A673 (cell line): ENCODE results near the gene PHF21B. TPM values are rescaled to one million over a fixed set of nuclear protein-coding genes. Genes with fewer than 3 reads are reported as not detected.

Experiments used
- BruUV-seq: library from RNA; stranded (reverse); fragments of 400-500 nt; replicated peaks from 2 replicates; lab custom pipeline; 2021; lab: Mats Ljungman, UMichigan
- CTCF ChIA-PET: fragments of 300-600 bp; sonication (Branson Sonifier 250); formaldehyde crosslinking; loops from one replicate; lab custom pipeline; 2022; ENCODE audit warnings: antibody characterized with exemption; lab: Charles Lee
- POLR2A ChIA-PET: fragments of 300-600 bp; sonication (Branson Sonifier 250); formaldehyde crosslinking; loops from one replicate; lab custom pipeline; 2022; ENCODE audit warnings: antibody characterized with exemption; ENCODE audit not compliant: low non-redundant PET; lab: Charles Lee
- DNase-seq: peaks from one replicate; pipeline ENCODE4 v3.0.0-alpha.2; 2015; ENCODE audit warnings: low spot score
- H3K27ac ChIP-seq: fragments of 200-600 bp; sonication (generic); 2 replicates; pipeline ENCODE4 v1.5.1; 2016; ENCODE audit warnings: mixed run types, low read depth, mild to moderate bottlenecking, mixed read lengths, antibody characterized with exemption, low read length; ENCODE audit not compliant: poor library complexity, severe bottlenecking
- H3K27me3 ChIP-seq: fragments of 200-600 bp; sonication (generic); replicated peaks from 2 replicates; pipeline ENCODE4 v1.6.1; 2017; ENCODE audit warnings: mixed run types, low read depth, mild to moderate bottlenecking, mixed read lengths, antibody characterized with exemption, low read length; ENCODE audit not compliant: insufficient read depth, poor library complexity
- H3K36me3 ChIP-seq: fragments of 200-600 bp; sonication (generic); 2 replicates; pipeline ENCODE4 v1.6.1; 2016; ENCODE audit warnings: mixed run types, mild to moderate bottlenecking, mixed read lengths, antibody characterized with exemption, low read length; ENCODE audit not compliant: insufficient read depth, poor library complexity, severe bottlenecking
- H3K4me1 ChIP-seq: fragments of 200-600 bp; sonication (generic); 2 replicates; pipeline ENCODE4 v1.6.1; 2017; ENCODE audit warnings: mixed run types, mild to moderate bottlenecking, mixed read lengths, antibody characterized with exemption, low read length; ENCODE audit not compliant: insufficient read depth, poor library complexity, severe bottlenecking
- H3K4me3 ChIP-seq: fragments of 200-600 bp; sonication (generic); 2 replicates; pipeline ENCODE4 v1.5.1; 2016; ENCODE audit warnings: low read depth, mixed run types, mild to moderate bottlenecking, mixed read lengths, low read length; ENCODE audit not compliant: poor library complexity, severe bottlenecking
- H3K9me3 ChIP-seq: fragments of 200-600 bp; sonication (generic); 2 replicates; pipeline ENCODE4 v1.6.1; 2016; ENCODE audit warnings: mixed run types, low read depth, mild to moderate bottlenecking, mixed read lengths, antibody characterized with exemption, low read length; ENCODE audit not compliant: poor library complexity, severe bottlenecking
- EZH2 ChIP-seq: fragments of 200-600 bp; sonication (generic); IDR thresholded peaks from 2 replicates; pipeline ENCODE4 v1.6.1; 2017; ENCODE audit warnings: borderline replicate concordance, low read depth, mild to moderate bottlenecking, mixed read lengths, antibody characterized with exemption, low read length; ENCODE audit not compliant: poor library complexity, severe bottlenecking
- intact Hi-C: fragments of 100-400 bp; cut with micrococcal nuclease; formaldehyde crosslinking; loops from one replicate; pipeline ENCODE4 v1.10.0; 2022; ENCODE audit not compliant: unreplicated experiment
- total RNA-seq: library from RNA; stranded (reverse); gene quantifications from 2 replicates; pipeline ENCODE4 v1.2.3, GENCODE V29; 2021
- TF ChIP-seq, protein P1 (sequence below): fragments of 300-800, 200-600 bp; sonication (generic); conservative IDR thresholded peaks from 2 replicates; pipeline ENCODE4 v1.5.1; 2017; ENCODE audit warnings: low read depth, mild to moderate bottlenecking, antibody characterized with exemption, low read length, moderate library complexity, mixed read lengths

The PHF21B gene
- total RNA-seq, 1 experiment from 2014 or later: 13.2 TPM

DNA sequence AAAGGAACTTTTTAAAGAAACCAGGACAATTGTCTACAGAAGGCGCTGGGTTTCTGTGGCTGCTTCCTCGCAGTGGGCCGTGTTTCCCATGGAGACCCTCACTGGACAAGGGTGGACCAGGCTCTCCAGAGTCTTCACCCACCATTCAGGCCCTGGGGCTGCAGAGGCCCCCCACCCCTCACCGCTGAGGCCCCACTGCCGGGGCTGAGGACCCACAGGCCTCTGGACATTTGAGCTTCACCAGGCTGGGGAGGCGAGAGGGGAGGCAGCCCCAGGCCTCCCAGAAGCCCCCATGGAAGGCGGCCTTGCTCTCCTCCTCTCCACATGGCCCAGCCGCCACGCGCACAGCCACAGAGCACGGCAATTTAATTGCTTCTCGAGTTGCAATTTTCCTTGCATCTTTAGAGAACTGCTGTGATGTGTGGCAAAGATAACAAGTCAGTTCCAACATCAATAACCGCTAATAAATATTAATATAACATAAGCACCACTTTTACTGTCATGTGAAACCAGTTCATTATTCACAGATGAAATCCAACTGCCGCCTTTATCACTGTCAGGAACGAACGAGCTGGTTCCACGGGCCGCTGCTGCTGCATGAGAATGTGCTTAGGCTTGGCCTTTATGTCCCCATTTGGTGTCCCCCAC, 81.0 kb downstream of the PHF21B start:
- H3K36me3 ChIP-seq: no peaks in the 10 kb centered on the region
- no TSS peak for BruUV-seq

DNA sequence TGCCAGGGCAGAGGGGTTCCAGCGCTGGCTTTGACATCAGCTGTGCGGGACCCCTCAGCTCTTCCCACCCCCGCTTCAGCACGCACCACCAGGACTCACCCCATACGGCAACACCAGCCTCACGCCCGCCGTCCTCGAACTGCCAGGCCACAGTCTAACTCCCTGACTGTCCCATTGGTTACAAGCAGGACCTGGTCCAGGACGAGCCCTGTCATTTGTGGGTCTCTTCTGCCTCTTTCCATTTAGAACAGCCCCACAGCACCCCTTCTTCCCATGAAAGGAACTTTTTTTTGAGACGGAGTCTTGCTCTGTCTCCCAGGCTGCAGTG, 81.7 kb downstream of the PHF21B start:
- POLR2A ChIA-PET: no interaction called here
- H3K27me3 ChIP-seq: no peaks in the 10 kb centered on the region
- intact Hi-C loops: no loop called here
- no peak overlapping the region for H3K4me3 ChIP-seq
- TF ChIP-seq EZH2: no peak
- TF ChIP-seq, protein P1, sequence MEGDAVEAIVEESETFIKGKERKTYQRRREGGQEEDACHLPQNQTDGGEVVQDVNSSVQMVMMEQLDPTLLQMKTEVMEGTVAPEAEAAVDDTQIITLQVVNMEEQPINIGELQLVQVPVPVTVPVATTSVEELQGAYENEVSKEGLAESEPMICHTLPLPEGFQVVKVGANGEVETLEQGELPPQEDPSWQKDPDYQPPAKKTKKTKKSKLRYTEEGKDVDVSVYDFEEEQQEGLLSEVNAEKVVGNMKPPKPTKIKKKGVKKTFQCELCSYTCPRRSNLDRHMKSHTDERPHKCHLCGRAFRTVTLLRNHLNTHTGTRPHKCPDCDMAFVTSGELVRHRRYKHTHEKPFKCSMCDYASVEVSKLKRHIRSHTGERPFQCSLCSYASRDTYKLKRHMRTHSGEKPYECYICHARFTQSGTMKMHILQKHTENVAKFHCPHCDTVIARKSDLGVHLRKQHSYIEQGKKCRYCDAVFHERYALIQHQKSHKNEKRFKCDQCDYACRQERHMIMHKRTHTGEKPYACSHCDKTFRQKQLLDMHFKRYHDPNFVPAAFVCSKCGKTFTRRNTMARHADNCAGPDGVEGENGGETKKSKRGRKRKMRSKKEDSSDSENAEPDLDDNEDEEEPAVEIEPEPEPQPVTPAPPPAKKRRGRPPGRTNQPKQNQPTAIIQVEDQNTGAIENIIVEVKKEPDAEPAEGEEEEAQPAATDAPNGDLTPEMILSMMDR: no peak
- no peaks in the 10 kb centered on the region for H3K4me1 ChIP-seq
- no peak for DNase-seq
- H3K27ac ChIP-seq: no peak overlapping the region
- no peaks in the 10 kb centered on the region for H3K9me3 ChIP-seq
- no TSS peak for BruUV-seq
- CTCF ChIA-PET: no interaction called here
- no peaks in the 10 kb centered on the region for H3K36me3 ChIP-seq

More for the DNA sequence above, 81.0 kb downstream of the PHF21B start:
- no peak for DNase-seq
- ChIA-PET POLR2A (no interaction called here), CTCF (no interaction called here)
- TF ChIP-seq EZH2: no peak
- TF ChIP-seq, protein P1: no peak
- H3K27ac ChIP-seq: no peak overlapping the region
- H3K27me3 ChIP-seq: no peaks in the 10 kb centered on the region
- H3K4me3 ChIP-seq: no peak overlapping the region
- intact Hi-C loops: no loop called here
- no peaks in the 10 kb centered on the region for H3K4me1 ChIP-seq
- H3K9me3 ChIP-seq: no peaks in the 10 kb centered on the region

DNA sequence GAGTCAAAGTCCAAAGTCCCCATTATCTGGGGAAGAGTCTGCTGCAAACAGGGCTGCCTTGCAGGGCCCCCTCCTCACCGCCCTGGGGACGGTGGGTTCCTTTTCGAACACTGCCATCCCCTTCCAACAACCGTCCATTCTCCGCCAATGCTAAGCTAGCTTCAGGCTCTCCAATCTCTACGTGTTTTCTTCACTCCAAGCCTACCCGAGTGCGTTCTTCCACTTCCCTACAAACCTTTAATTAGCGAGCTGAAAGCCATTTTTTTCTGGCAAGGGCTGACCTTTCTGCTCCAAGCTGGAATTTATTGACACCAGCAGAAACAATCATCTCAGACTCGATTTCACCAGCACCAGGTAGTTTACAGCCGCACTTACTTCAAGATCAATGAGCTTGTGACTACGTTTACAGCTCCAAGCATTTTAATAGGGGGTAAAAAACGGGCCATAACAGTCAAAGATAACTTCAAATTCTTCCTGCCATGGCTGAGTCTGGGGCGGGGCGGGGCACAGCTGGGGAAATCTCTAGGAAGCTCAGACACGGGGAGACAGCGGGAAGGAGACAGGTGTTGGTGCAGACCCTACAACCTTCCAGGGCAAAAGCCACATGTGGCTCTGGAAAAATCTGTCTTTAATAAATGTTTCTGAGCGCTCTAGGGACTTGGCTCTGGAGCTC, 82.2 kb downstream of the PHF21B start:
- H3K4me1 ChIP-seq: no peaks in the 10 kb centered on the region
- TF ChIP-seq, protein P1: no peak
- TF ChIP-seq EZH2: no peak
- ChIA-PET CTCF (no interaction called here), POLR2A (no interaction called here)
- H3K36me3 ChIP-seq: no peaks in the 10 kb centered on the region
- H3K9me3 ChIP-seq: no peaks in the 10 kb centered on the region
- intact Hi-C loops: no loop called here
- H3K27ac ChIP-seq: no peak overlapping the region
- BruUV-seq: no TSS peak
- H3K27me3 ChIP-seq: no peaks in the 10 kb centered on the region
- H3K4me3 ChIP-seq: no peak overlapping the region
- no peak for DNase-seq
